Memory B cell (primary cell): ENCODE data around the gene TMEM59L.
A peak's percentile ranks its signal among the peaks of the same experiment; 100 is the strongest.

Source experiments
- ATAC-seq: fragments of 150-1000 bp; cut with Tn5 transposase; 2 replicates; pipeline ENCODE4 v1.10.0; 2021; ENCODE audit warnings: low read depth, mild to moderate bottlenecking, moderate library complexity
- DNase-seq, 2 donors: peaks; one replicate each; pipeline ENCODE4 v3.0.0; 2022; ENCODE audit warnings: low spot score in 2 of 2
- H3K27ac Mint-ChIP-seq: one replicate; pipeline ENCODE4 v1.8.0; 2022; ENCODE audit warnings: mild to moderate bottlenecking, moderate library complexity, mixed read lengths
- H3K27me3 Mint-ChIP-seq: one replicate; pipeline ENCODE4 v1.8.0; 2022; ENCODE audit warnings: mixed read lengths
- H3K36me3 Mint-ChIP-seq: one replicate; pipeline ENCODE4 v1.8.0; 2022; ENCODE audit warnings: mild to moderate bottlenecking, mixed read lengths
- H3K4me1 Mint-ChIP-seq: one replicate; pipeline ENCODE4 v1.8.0; 2022; ENCODE audit warnings: mixed read lengths
- H3K4me3 Mint-ChIP-seq: one replicate; pipeline ENCODE4 v1.8.0; 2022; ENCODE audit warnings: mild to moderate bottlenecking, moderate library complexity, mixed read lengths
- H3K9me3 Mint-ChIP-seq: one replicate; pipeline ENCODE4 v1.8.0; 2022; ENCODE audit warnings: mixed read lengths

TMEM59L gene

DNA sequence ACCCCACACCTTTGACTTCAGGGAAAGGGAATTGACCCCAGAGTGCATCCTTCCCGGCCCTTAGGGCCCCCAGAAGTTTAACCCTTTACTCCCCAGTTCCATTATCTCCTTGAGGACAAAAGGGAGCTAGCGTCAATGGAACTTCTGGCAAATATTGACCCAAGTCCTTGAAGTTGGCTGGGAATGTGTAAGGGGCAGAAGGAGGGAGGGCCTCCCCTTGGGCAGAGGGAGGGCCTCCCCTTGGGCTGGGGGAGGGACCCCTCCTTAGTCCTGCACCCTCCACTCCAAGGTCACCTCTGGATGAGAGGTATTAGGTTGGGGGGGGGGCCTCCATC is 3.0 kb upstream of the TMEM59L start:
- no peak for DNase-seq
- no peak for ATAC-seq
- H3K36me3 Mint-ChIP-seq, result no peaks in the 10 kb centered on the region
- peaks cover 25% of the 10 kb centered on the region for H3K4me1 Mint-ChIP-seq
- H3K4me3 Mint-ChIP-seq, result no peak overlapping the region
- no peaks in the 10 kb centered on the region for H3K9me3 Mint-ChIP-seq
- peaks cover 39% of the 10 kb centered on the region for H3K27me3 Mint-ChIP-seq
- no peak overlapping the region for H3K27ac Mint-ChIP-seq

DNA sequence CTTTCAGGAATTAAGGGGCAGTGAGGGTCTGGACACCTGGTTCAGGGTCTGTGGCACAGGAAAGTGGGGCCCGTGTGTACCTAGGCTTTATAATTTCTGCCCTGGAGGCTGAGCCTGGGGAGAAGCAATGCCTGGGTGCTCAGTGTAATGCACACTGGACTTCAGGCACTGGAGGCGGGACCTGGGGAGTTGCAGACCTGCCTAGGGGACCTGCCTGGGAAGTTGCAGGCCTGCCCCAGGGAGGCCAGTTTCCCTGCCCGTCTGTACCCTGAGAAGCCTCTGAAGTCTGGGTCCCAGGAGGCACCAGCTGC is 2.5 kb upstream of the TMEM59L start:
- Mint-ChIP-seq H3K9me3 (no peaks in the 10 kb centered on the region), H3K4me3 (no peak overlapping the region), H3K4me1 (peaks cover 25% of the 10 kb centered on the region), H3K36me3 (no peaks in the 10 kb centered on the region), H3K27me3 (peaks cover 42% of the 10 kb centered on the region), H3K27ac (no peak overlapping the region)
- no peak for DNase-seq
- ATAC-seq, result no peak

DNA sequence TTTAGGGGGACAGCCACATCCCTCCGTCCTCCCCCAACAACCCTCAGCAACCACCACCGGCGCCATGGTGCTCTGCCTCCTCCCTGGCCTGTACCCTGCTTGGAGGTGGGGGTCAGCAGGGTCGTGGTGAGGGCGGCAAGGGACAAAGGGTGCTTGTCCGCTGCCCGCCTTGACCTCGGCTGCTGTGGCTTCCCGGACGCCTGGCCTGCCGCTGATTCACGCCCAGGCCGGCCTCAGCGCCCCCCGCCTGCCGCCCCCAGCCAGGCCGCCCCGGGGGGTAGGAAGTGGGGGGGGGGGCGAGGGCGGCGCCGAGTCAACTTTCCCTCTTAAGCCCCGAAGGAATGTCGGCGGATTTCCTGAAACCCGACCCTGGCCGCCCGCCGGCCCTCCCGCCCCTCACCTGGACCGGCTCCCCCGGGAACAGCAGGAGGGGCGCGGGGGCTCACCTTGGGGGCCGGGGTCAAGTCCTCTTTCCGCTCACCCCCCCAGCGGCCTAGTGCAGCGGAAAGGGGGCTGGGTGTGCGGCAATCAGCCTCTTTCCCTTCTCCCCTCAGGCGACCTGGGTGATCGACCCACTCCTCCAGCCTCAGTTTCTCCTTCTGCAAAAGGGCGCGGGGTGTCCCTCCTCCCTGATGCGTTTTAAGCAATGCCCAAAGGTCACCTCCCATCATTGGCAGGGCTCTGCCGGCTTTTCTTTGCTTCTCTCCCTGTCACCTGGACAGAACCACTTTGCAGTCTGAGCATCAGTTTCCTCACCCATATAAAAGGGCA is 1.9 kb upstream of the TMEM59L start:
- H3K27me3 Mint-ChIP-seq, result peaks cover 41% of the 10 kb centered on the region
- ATAC-seq, result no peak
- peaks cover 22% of the 10 kb centered on the region for H3K4me1 Mint-ChIP-seq
- H3K4me3 Mint-ChIP-seq, result no peak overlapping the region
- no peaks in the 10 kb centered on the region for H3K36me3 Mint-ChIP-seq
- H3K27ac Mint-ChIP-seq, result no peak overlapping the region
- DNase-seq, result no peak
- H3K9me3 Mint-ChIP-seq, result no peaks in the 10 kb centered on the region

DNA sequence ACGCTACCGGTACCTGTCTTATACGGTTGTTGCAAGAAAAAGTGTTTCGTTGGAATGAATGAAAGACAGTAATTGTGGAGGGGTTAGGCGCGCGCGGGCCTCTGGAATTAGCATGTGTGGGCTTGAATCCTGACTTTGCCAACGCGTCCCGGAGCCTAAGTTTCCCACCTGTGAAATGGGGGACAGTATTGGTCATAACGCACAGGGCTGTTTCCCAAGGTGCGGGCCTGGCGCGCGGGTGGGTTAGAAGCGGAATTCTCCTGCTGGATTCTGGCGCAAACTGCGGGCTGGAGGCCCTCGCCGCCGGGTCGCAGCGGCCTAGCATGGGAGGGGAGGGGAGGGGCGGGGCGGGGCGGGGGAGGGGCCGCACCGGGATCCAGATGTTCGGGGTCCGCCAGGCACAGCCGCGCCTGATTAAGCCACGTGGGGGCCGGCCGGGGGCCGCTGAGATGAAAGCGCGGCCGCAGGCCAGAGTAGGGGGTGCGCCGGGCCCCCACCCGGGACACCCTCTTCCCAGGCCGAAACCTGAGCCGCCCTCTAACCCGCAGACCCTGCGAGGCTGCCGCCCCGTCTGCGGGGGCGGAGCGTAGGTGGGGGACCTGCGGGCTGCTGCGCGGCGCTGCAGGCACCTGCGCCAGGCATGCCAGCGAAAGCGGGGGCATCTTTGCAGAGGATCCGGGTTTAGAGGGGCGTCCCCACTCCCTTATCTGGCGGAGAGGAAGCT is 1.2 kb upstream of the TMEM59L start:
- no peak for DNase-seq
- Mint-ChIP-seq H3K27ac (no peak overlapping the region), H3K4me1 (peaks cover 22% of the 10 kb centered on the region), H3K27me3 (peaks cover 41% of the 10 kb centered on the region), H3K9me3 (no peaks in the 10 kb centered on the region), H3K4me3 (peak overlapping the region; percentile 82), H3K36me3 (no peaks in the 10 kb centered on the region)
- ATAC-seq, result peak; percentile 51

DNA sequence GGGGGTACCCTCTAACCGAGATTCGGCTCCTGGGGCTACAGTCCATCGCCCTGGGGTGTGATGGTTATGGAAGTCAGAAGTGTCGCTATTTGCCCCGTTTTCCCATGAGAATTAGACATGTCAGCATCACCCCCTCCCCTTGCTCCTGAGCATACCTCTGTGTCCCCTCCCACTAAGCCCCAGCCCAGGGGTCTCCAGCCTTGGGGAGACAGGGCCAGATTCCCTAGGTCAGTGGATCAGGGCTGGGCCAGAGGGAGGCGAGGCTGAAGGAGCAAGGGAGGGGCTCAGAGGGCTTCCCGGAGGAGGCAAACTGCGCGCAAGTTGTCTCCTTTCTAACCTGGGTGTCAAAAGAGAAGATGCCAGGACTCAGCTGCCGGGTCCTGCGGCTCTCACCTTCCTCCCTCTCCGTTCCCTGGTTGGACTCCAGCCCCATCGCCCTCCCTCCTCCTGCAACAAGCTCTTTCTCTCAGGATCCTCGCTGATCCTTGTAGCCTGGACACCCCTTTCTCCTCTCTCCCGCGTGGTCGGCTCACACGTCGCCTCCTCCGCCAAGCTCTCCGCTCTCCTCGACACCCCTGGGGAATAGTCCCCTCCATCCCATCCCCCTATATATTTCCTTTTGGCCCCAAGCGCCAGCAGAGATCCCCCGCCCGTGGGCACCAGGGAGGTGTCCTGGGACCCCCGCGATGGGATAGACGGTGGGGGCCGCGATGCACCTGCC is 459 bp upstream of the TMEM59L start:
- no peaks in the 10 kb centered on the region for H3K9me3 Mint-ChIP-seq
- H3K4me1 Mint-ChIP-seq, result peaks cover 22% of the 10 kb centered on the region
- H3K4me3 Mint-ChIP-seq, result peak overlapping the region; percentile 82
- no peaks in the 10 kb centered on the region for H3K36me3 Mint-ChIP-seq
- peaks cover 37% of the 10 kb centered on the region for H3K27me3 Mint-ChIP-seq
- DNase-seq (no peak), ATAC-seq (peak; percentile 13)
- peak overlapping the region; percentile 47 for H3K27ac Mint-ChIP-seq

DNA sequence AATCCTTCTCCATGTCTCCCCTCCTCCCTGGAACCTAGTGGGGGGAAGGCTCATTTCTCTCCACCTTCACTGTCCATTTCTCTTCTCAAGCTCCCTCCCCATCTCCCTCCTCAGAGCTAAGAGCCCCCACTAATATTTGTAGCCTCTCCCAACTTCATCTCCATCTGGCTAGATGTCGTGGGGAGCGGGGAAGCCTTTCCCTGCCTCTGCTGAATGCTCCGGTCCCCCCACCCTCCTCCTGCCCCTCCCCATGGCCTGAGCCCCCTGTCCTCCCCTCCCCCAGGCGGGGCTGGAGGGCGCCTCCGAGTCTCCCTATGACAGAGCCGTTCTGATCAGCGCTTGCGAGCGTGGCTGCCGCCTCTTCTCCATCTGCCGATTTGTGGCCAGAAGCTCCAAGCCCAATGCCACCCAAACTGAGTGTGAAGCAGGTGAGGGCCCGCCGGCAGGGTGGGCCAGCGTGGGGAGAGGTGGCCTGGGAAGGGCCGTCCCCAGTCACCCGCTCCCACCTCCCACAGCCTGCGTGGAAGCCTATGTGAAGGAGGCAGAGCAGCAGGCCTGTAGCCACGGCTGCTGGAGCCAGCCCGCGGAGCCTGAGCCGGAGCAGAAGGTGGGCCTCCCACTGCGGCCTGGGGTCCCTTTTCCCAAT is 1.0 kb downstream of the TMEM59L start:
- no peaks in the 10 kb centered on the region for H3K36me3 Mint-ChIP-seq
- no peak for ATAC-seq
- DNase-seq, result no peak
- peaks cover 22% of the 10 kb centered on the region for H3K4me1 Mint-ChIP-seq
- H3K27ac Mint-ChIP-seq, result no peak overlapping the region
- H3K4me3 Mint-ChIP-seq, result peak overlapping the region; percentile 82
- no peaks in the 10 kb centered on the region for H3K9me3 Mint-ChIP-seq
- peaks cover 39% of the 10 kb centered on the region for H3K27me3 Mint-ChIP-seq

DNA sequence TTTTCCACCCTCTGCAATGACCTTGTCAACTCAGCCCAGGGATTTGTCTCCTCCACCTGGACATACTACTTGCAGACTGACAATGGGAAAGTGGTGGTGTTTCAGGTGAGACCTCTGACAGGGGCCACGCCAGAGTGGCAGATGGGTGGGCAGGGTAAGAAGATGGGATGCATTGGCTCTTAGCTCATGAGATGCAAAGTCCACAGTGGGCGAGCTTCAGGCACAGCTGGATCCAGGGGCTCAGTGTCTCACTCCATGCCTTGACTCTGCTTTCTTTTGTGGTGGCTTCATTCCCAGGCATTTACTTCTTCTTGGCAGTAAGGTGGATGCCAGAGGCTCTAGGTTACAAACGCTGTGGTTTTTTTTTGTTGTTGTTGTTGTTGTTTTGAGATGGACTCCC is 3.4 kb downstream of the TMEM59L start:
- Mint-ChIP-seq H3K36me3 (no peaks in the 10 kb centered on the region), H3K4me1 (peaks cover 19% of the 10 kb centered on the region), H3K4me3 (no peak overlapping the region), H3K27ac (no peak overlapping the region), H3K9me3 (no peaks in the 10 kb centered on the region), H3K27me3 (peaks cover 32% of the 10 kb centered on the region)
- DNase-seq, result no peak
- ATAC-seq, result no peak

DNA sequence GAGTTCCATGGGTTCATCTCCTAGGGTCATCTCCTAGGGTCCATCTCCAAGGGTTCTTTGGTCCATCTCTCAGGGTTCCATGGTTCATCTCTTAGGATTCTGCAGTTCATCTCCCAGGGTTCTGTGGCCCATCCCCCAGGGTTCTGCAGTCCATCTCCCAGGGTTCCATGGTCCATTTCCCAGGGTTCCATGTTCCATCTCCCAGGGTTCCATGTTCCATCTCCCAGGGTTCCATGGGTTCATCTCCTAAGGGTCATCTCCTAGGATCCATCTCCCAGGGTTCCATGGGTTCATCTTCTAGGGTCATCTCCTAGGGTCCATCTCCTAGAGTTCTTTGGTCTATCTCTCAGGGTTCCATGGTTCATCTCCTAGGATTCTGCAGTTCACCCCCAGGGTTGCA is 4.9 kb downstream of the TMEM59L start:
- Mint-ChIP-seq H3K36me3 (no peaks in the 10 kb centered on the region), H3K27me3 (peaks cover 26% of the 10 kb centered on the region), H3K4me1 (peaks cover 12% of the 10 kb centered on the region), H3K4me3 (no peak overlapping the region), H3K27ac (no peak overlapping the region), H3K9me3 (no peaks in the 10 kb centered on the region)
- ATAC-seq (no peak), DNase-seq (no peak)

DNA sequence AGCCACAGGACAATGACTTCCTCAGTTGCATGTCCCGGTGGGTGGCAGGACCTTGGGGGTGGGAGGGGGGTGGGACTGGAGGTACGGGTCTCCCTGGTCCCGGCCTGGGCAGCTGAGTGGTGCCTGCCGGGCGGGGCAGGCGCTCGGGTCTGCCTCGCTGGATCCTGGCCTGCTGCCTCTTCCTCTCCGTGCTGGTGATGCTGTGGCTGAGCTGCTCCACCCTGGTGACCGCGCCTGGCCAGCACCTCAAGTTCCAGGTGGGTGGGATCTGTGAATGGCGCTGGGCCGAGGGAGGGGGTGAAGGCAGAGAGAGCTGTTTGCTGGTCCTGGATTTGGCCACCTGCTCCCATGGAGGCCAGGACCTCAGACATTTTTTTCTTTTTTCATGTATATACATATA is 5.6 kb downstream of the TMEM59L start:
- H3K36me3 Mint-ChIP-seq, result no peaks in the 10 kb centered on the region
- no peak for DNase-seq
- no peak for ATAC-seq
- H3K9me3 Mint-ChIP-seq, result no peaks in the 10 kb centered on the region
- peaks cover 24% of the 10 kb centered on the region for H3K27me3 Mint-ChIP-seq
- no peak overlapping the region for H3K4me3 Mint-ChIP-seq
- H3K27ac Mint-ChIP-seq, result no peak overlapping the region
- peaks cover 10% of the 10 kb centered on the region for H3K4me1 Mint-ChIP-seq

DNA sequence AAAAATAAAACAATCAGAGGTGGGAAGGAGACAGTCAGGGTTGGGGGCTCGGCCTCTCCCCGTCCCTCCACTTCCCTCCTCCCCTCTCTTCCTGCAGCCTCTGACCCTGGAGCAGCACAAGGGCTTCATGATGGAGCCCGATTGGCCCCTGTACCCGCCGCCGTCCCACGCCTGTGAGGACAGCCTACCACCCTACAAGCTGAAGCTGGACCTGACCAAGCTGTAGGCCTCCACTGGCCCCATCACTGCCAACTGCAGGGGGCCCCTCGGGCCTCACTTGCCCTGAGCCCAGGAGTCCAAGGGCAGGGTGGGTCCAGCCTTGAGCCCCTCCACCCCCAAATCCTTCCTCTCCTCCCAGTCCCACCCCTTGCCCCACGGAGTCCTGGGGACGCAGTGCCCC is 7.6 kb downstream of the TMEM59L start:
- peaks cover 5% of the 10 kb centered on the region for H3K4me1 Mint-ChIP-seq
- ATAC-seq (no peak), DNase-seq (no peak)
- H3K27ac Mint-ChIP-seq, result no peak overlapping the region
- H3K27me3 Mint-ChIP-seq, result peaks cover 8% of the 10 kb centered on the region
- no peaks in the 10 kb centered on the region for H3K9me3 Mint-ChIP-seq
- H3K36me3 Mint-ChIP-seq, result no peaks in the 10 kb centered on the region
- no peak overlapping the region for H3K4me3 Mint-ChIP-seq

DNA sequence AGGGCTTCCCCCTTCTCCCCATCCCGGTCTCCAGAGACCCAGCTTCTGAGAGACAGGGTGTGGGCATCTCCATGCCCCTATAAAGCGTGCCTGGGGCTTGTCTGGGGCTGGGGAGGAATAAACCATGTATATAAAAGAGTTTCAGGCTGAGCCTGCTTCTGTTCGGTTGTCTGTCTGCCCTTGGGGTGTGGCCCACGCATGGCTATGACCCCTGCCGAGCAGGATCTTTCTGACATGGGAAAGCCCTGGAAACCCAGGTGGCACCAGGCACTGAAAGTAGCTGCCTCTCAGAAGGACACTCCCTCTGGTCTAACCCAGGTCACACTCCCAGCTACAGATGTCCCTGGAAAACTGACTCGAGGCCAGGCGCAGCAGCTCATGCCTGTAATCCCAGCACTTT is 8.2 kb downstream of the TMEM59L start:
- no peak overlapping the region for H3K4me3 Mint-ChIP-seq
- H3K27me3 Mint-ChIP-seq, result peaks cover 8% of the 10 kb centered on the region
- no peaks in the 10 kb centered on the region for H3K36me3 Mint-ChIP-seq
- H3K9me3 Mint-ChIP-seq, result no peaks in the 10 kb centered on the region
- DNase-seq, result no peak
- no peak for ATAC-seq
- H3K27ac Mint-ChIP-seq, result no peak overlapping the region
- peaks cover 5% of the 10 kb centered on the region for H3K4me1 Mint-ChIP-seq

DNA sequence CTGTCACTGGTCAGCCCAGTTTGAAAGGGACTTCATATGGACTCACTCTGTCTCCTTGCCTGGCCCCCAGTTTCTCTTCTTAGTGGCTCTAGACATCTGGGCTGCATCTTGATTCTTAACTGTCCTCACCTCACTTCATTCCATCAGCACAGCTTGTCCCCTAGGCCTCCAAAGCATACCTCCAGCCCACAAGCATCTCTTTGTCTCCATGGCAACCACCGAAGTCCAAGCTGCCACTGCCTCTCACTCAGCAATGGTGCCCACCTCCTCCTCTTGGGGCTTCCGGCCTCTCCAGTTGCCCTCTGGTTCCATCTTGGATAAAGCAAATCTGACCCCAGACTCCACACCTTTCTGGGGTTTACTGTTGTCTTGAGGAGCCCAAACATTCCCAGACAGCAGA is 14.2 kb downstream of the TMEM59L start:
- H3K4me3 Mint-ChIP-seq, result no peak overlapping the region

DNA sequence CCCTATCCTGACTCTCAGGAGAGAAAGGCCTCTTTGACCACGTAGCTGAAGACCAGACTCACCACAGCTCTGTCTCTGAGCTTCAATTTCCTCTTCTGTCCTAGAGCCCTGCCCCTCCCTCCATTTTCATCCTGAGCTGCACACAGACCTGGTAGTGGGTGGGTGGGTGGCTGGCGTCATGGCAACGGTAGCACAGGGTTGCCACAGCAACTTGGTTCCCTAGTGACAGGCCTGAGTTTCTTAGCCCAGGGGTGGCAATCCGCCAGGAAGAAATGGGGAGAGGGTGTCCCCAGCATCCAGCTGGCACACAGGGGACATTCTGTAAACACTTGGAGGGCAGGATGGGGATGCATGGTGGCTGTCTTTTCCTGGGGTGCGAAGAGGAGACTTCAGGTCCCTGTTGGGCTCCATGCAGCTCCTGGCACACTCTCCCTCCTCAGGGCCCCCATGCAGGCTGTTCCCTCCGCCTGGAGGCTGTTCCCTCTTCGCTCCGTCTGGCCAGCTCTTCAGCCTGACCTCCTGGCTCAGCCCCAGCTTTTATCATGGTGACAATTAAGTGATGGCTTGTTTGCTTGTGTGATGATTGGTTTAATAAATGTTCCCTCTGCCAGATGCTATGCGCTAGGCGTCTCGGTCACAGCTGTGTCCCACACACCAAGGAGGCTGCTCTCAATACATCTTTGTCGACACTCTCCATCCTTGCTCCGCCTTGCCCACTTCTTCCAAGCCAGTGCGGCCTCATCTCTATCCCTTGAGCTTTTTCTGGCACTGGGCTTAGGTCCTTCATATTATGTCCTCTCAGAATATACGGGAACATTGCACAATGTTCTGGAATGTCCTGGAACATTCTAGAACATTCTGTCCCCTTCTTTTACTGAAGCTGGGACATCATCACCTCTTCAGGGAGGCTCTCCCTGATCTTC is 16.8 kb downstream of the TMEM59L start:
- ATAC-seq, result no peak
- Mint-ChIP-seq H3K36me3 (no peaks in the 10 kb centered on the region), H3K4me1 (peaks cover 3% of the 10 kb centered on the region), H3K27ac (no peak overlapping the region), H3K4me3 (no peak overlapping the region), H3K27me3 (peaks cover 10% of the 10 kb centered on the region), H3K9me3 (no peaks in the 10 kb centered on the region)
- no peak for DNase-seq

More for the DNA sequence above, 14.2 kb downstream of the TMEM59L start:
- peaks cover 6% of the 10 kb centered on the region for H3K27me3 Mint-ChIP-seq
- ATAC-seq (no peak), DNase-seq (no peak)
- peaks cover 5% of the 10 kb centered on the region for H3K4me1 Mint-ChIP-seq
- H3K9me3 Mint-ChIP-seq, result no peaks in the 10 kb centered on the region
- no peaks in the 10 kb centered on the region for H3K36me3 Mint-ChIP-seq
- H3K27ac Mint-ChIP-seq, result no peak overlapping the region
